ENCODE results near the gene PGA3.
A peak's percentile ranks its signal among the peaks of the same experiment; 100 is the strongest.
"Not testable (repeated sequence)": the region's sequence is repeated elsewhere in the genome, so short reads cannot be mapped to it uniquely, and the experiment has no call there.

The PGA3 gene

GRCh38 chr11:61172356-61172755 lies 31.0 kb upstream of the PGA3 start:
- DNase-seq: no peak

- DNase-seq: no peak
Observed at GRCh38 chr11:61172888-61173287, 30.4 kb upstream of the PGA3 start.

DNA sequence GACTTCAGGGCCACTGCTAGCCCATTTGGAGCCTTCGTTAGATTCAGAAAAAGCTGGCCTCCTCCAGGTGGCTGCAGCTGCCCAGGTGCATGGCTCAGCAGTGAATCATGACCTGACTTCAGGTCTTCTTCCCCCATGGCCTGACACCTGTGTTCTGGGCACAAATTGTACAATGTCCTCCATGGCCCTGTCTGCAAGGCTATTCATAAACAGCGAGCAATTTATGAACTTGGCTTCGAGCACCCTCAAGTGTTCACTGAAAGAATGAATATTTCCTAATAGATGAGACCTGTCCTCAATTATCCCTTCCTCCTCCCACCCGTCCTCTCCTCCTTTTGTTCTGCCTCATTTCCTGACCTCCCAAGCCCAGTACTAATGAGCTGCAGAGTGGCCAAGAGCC lies 29.9 kb upstream of the PGA3 start:
- DNase-seq: no peak

- DNase-seq: no peak
Observed at GRCh38 chr11:61174273-61174672, 29.0 kb upstream of the PGA3 start.

DNA sequence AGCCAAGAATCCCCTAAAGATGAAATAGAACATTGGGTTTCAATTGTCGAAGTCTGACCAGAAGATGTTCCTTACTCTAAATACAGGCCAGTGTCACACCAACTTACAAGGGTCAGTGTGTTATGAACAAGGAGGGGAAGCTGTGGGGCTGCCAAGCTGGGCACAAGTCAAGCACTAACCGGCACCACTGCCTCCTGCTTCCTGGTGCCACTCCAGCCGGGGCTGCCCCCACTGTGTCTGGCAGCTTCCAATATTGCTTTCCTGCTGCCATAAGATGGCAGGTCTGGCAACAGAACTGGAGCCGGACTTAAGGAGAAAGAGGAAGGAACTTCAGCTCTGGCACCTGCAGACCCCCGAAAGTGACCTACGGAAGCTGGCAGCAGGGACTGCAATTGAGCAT lies 28.4 kb upstream of the PGA3 start:
- DNase-seq: no peak

- DNase-seq: no peak
Observed at GRCh38 chr11:61176446-61176845, 26.9 kb upstream of the PGA3 start.

GRCh38 chr11:61180205-61180604 lies 23.1 kb upstream of the PGA3 start:
- not testable (repeated sequence) for DNase-seq

DNA sequence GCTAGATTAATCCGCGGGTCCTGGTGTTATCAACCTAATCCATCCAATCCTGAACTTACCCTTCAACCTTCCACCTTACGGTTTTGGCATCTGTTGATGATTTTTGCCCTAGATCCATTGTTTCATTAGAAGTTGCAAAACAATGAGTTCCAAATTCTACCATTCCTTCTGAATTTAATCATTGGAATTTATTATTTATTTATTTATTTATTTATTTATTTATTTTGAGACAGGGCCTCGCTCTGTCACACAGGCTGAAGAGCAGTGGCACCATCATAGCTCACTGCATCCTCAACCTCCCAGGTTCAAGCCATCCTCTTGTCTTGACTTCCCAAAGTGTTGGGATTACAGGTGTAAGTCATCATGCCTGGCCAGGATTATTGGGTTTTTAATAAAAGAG lies 21.8 kb upstream of the PGA3 start:
- no peak for DNase-seq

- DNase-seq: no peak
Observed at GRCh38 chr11:61183645-61184044, 19.7 kb upstream of the PGA3 start.

DNA sequence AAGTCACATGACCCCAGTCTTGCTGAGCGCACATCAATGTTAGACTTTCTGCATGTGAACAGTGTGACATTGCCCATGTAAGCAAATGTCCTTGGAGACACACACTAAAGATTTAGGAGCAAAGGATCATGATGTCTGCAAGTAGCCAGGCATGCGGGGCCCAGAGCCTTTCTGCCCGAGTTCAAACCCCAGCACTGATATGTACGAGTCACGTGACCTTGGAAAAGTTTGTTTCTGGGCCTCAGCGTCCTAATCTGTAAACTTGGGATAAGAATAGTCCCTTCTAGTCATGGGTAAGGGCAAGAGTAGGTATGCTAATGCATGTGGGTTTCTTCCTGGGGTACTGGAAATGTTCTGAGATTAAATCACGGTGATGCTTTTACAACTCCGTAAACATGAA lies 16.8 kb upstream of the PGA3 start:
- DNase-seq: no peak

GRCh38 chr11:61187505-61188130 lies 15.7 kb upstream of the PGA3 start:
- peak; percentile 32 for DNase-seq

- DNase-seq: no peak
Observed at GRCh38 chr11:61189933-61190332, 13.4 kb upstream of the PGA3 start.

GRCh38 chr11:61193596-61193995 lies 9.7 kb upstream of the PGA3 start:
- no peak for DNase-seq

DNA sequence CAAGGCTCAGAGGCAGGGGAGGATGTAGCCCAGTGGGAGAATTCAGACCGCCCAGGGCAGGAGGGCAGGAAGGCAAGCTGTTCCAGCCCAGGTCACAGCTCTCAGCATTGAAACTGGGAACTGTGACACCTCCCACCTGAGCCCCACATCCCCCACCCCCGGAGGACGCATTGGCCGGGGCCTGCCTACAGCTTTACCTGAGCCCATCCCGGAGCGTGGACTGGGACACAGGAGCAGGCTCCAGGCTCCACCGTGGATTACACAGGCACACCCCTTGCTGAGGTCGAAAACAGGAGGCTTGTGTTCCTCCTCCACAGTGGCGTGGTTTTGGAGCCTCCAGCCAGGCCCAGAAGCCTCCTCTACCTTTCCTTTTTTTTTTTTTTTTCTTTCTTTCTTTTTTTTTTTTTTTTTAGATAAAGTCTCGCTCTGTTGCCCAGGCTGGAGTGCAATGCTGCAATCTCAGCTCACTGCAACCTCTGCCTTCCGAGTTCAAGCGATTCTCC lies 9.1 kb upstream of the PGA3 start:
- no peak for DNase-seq

DNA sequence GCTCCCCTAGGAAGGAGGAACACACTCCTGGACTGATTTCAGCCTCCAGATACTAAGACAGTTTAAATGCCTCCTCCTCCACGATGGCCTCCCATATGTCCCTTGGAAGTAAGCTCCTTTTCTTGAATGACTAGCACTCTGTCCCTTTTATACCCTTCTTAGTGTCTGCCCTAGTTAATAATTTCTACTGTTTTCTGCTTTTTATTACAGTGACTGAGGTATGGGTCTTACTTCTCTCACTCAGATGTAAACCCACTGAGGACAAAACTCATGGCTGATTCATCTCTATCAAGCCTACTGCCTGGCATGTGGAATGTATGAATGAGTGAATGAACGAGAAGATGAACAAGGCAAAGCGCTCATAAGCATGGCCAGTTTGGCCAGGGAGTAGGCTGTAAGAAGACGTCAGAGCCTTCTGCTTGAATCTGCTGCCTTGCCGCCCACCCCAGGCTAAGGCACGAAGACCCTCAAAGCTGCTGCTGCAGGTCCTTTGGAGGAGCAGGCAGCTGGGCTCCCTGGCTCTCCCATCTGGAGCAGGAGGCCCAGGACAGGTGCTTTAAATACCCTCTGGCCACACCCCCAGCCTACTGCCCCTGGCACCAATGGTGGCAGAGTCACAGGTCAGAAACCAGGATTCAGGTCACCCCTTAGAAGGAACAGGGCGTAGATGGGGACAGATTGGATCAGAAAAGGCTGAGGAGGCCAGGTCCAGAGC lies 8.2 kb upstream of the PGA3 start:
- DNase-seq: no peak

- no peak for DNase-seq
Observed at GRCh38 chr11:61195719-61196118, 7.6 kb upstream of the PGA3 start.

GRCh38 chr11:61198361-61198760 lies 5.0 kb upstream of the PGA3 start:
- DNase-seq: no peak

- no peak for DNase-seq
Observed at GRCh38 chr11:61198948-61199523, 4.3 kb upstream of the PGA3 start.

GRCh38 chr11:61201476-61201875 lies 1.8 kb upstream of the PGA3 start:
- no peak for DNase-seq

DNA sequence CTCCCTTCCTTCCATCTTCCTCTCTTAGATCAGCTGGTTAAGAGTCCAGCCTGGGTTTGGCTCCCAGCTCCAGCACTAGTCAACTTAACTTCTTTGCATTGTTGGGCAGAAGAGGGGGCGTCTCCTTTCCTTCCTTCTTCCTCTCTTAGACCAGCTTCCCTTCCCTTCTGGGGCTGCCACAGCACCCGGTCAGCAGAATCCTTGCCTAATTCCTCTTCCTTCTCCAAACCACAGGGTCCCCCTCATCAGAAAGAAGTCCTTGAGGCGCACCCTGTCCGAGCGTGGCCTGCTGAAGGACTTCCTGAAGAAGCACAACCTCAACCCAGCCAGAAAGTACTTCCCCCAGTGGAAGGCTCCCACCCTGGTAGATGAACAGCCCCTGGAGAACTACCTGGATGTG lies 558 bp downstream of the PGA3 start:
- not testable (repeated sequence) for DNase-seq

GRCh38 chr11:61204502-61205059 lies 1.3 kb downstream of the PGA3 start:
- not testable (repeated sequence) for DNase-seq

GRCh38 chr11:61207636-61208310 lies 4.5 kb downstream of the PGA3 start:
- DNase-seq: not testable (repeated sequence)

- not testable (repeated sequence) for DNase-seq
Observed at GRCh38 chr11:61210629-61211028, 7.3 kb downstream of the PGA3 start.

Measured in NCI-H1436 treated with DMSO at 0.1 percent for 48 hours (cell line).